ENCODE results near the gene GBF1.

DNA sequence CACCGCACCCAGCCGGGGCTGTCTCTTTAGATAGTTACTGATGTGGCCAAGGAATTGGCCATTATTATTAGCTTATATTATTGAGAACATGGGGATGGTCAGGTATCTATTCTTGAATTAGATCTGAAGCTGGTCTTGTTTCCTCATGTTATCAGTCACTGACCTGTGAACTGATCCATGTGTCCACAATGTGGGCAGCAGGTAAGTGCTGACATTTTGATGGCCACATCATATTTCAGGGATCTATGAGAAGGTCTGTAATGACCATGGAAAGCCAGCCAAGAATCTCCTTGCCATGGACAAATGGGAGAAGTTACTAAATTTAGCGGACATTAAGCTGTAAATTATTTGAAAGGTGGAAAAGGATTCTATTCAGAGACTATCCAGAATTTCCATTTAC lies 61.4 kb downstream of the GBF1 start:
- no peak for TF ChIP-seq EZH2phosphoT487 (IDR thresholded peaks at IDR 0.05; ENCODE audit: low read depth, severe bottlenecking, unreplicated experiment)
- TF ChIP-seq, protein P1, sequence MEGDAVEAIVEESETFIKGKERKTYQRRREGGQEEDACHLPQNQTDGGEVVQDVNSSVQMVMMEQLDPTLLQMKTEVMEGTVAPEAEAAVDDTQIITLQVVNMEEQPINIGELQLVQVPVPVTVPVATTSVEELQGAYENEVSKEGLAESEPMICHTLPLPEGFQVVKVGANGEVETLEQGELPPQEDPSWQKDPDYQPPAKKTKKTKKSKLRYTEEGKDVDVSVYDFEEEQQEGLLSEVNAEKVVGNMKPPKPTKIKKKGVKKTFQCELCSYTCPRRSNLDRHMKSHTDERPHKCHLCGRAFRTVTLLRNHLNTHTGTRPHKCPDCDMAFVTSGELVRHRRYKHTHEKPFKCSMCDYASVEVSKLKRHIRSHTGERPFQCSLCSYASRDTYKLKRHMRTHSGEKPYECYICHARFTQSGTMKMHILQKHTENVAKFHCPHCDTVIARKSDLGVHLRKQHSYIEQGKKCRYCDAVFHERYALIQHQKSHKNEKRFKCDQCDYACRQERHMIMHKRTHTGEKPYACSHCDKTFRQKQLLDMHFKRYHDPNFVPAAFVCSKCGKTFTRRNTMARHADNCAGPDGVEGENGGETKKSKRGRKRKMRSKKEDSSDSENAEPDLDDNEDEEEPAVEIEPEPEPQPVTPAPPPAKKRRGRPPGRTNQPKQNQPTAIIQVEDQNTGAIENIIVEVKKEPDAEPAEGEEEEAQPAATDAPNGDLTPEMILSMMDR (IDR thresholded peaks at IDR 0.05; ENCODE audit: poor library complexity), result no peak

All from hepatocyte (in vitro differentiated cells).